PC-9 (cell line): ENCODE results near the gene SNCAIP.

ENCODE experiments used
- EZH2 ChIP-seq: fragments of 200-600 bp; sonication (generic); IDR thresholded peaks from 2 replicates; pipeline ENCODE4 v1.8.0; 2017; ENCODE audit warnings: antibody characterized with exemption, low read depth
- TF ChIP-seq, protein P1 (sequence below): fragments of 200-600 bp; sonication (generic); conservative IDR thresholded peaks from 2 replicates; pipeline ENCODE4 v1.6.1; 2017; ENCODE audit warnings: mixed run types, antibody characterized with exemption, mild to moderate bottlenecking, moderate library complexity

DNA sequence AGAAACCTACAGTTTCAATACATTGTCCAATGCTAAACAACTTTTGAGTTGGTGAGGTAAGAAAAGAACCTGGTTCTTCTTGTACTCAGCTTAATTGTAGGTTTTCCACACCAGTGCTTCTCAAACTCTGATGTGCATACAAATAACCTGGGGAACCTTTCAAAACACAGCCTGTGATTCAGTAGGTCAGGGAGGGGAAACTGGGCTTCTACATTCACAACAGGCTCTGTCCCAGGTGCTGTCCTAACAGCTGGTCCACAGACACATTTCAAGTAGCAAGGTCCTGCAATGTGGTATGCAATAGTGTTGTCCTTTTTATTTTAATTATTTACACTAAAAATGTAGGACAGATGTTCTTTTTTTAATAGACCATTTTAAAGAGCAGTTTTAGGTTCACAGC, 47.4 kb upstream of the SNCAIP start:
- TF ChIP-seq, protein P1, sequence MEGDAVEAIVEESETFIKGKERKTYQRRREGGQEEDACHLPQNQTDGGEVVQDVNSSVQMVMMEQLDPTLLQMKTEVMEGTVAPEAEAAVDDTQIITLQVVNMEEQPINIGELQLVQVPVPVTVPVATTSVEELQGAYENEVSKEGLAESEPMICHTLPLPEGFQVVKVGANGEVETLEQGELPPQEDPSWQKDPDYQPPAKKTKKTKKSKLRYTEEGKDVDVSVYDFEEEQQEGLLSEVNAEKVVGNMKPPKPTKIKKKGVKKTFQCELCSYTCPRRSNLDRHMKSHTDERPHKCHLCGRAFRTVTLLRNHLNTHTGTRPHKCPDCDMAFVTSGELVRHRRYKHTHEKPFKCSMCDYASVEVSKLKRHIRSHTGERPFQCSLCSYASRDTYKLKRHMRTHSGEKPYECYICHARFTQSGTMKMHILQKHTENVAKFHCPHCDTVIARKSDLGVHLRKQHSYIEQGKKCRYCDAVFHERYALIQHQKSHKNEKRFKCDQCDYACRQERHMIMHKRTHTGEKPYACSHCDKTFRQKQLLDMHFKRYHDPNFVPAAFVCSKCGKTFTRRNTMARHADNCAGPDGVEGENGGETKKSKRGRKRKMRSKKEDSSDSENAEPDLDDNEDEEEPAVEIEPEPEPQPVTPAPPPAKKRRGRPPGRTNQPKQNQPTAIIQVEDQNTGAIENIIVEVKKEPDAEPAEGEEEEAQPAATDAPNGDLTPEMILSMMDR, result no peak
- no peak for TF ChIP-seq EZH2
